HUES6 (cell line): ENCODE results near the gene SNX4.

Experiments used
- H3K27ac ChIP-seq: 2 replicates; pipeline ENCODE4 v1.7.0; 2013; ENCODE audit warnings: low read depth, mild to moderate bottlenecking, low read length, inconsistent platforms
- H3K27me3 ChIP-seq: 2 replicates; pipeline ENCODE4 v1.6.1; 2013; ENCODE audit warnings: low read length; ENCODE audit not compliant: control insufficient read depth, insufficient read depth
- H3K36me3 ChIP-seq: 2 replicates; pipeline ENCODE4 v1.6.1; 2013; ENCODE audit warnings: low read length; ENCODE audit not compliant: control insufficient read depth, insufficient read depth
- H3K4me1 ChIP-seq: 2 replicates; pipeline ENCODE4 v1.6.1; 2013; ENCODE audit warnings: low read length; ENCODE audit not compliant: control insufficient read depth, insufficient read depth
- H3K4me3 ChIP-seq: 2 replicates; pipeline ENCODE4 v1.5.1; 2013; ENCODE audit warnings: low read depth, low read length
- H3K9ac ChIP-seq: one replicate; pipeline ENCODE4 v1.6.1; 2013; ENCODE audit warnings: mild to moderate bottlenecking, low read length
- H3K9me3 ChIP-seq: 2 replicates; pipeline ENCODE4 v1.6.1; 2013; ENCODE audit warnings: low read depth, low read length; ENCODE audit not compliant: control insufficient read depth, insufficient read depth

SNX4 gene

GRCh38 chr3:125403789-125404188 is 116.2 kb downstream of the SNX4 start:
- H3K36me3 ChIP-seq: no peaks in the 10 kb centered on the region
- H3K4me3 ChIP-seq: no peak overlapping the region
- H3K9ac ChIP-seq: no peak overlapping the region
- 0 out of 2 replicates have a peak, but pooled peaks cover 6% of the 10 kb centered on the region for H3K4me1 ChIP-seq
- H3K27ac ChIP-seq: no peak overlapping the region
- 0 out of 2 replicates have a peak, but pooled peaks cover 6% of the 10 kb centered on the region for H3K9me3 ChIP-seq
- peaks cover 4% of the 10 kb centered on the region for H3K27me3 ChIP-seq

DNA sequence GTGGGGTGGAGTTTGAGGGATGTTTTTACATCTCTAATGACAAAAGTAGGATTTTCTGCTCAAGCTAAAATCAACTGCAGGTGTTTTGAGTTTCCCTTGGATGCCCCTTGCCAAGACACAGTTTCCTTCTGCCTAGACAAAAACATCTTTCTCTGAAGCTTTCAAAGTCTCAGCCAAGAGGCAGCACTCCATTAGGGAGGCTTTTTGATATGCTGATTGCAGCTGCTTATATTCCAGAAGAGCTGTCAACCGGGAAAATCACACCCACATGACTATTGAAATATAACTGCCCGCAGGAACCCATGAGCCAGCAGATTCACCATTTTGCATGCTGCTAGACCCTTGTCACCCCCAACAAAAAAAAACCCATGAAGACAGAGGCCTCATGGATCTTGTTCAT is 117.4 kb downstream of the SNX4 start:
- no peak overlapping the region for H3K4me3 ChIP-seq
- peaks cover 16% of the 10 kb centered on the region for H3K27me3 ChIP-seq
- H3K9me3 ChIP-seq: 0 out of 2 replicates have a peak, but pooled peaks cover 6% of the 10 kb centered on the region
- no peak overlapping the region for H3K9ac ChIP-seq
- 0 out of 2 replicates have a peak, but pooled peaks cover 6% of the 10 kb centered on the region for H3K4me1 ChIP-seq
- H3K36me3 ChIP-seq: no peaks in the 10 kb centered on the region
- H3K27ac ChIP-seq: no peak overlapping the region

DNA sequence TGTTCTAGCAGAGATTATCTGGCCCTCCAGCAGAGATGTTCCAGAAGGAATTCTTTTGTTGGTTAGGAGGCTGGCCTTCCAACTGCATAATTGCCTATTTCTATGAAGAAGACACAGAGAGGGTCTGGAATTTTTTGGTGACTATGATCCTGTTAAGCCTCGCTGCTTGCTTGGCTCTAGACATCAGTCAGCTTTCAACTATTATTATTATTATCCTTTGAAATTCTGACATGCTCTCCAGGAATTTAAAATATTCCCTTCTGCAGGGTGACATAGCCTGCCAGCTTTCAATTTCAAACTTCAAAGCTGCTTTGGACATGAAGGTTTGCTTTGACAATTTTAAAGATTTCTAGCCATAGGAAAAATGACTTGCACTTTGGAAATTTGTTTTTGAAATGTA is 118.6 kb downstream of the SNX4 start:
- Histone ChIP-seq H3K27me3 (peaks cover 17% of the 10 kb centered on the region), H3K4me3 (no peak overlapping the region), H3K9ac (no peak overlapping the region), H3K4me1 (0 out of 2 replicates have a peak, but pooled peaks cover 6% of the 10 kb centered on the region), H3K9me3 (0 out of 2 replicates have a peak, but pooled peaks cover 6% of the 10 kb centered on the region), H3K36me3 (no peaks in the 10 kb centered on the region), H3K27ac (no peak overlapping the region)

GRCh38 chr3:125398952-125399351 is 121.0 kb downstream of the SNX4 start:
- peaks cover 17% of the 10 kb centered on the region for H3K27me3 ChIP-seq
- no peak overlapping the region for H3K4me3 ChIP-seq
- no peaks in the 10 kb centered on the region for H3K36me3 ChIP-seq
- no peak overlapping the region for H3K9ac ChIP-seq
- H3K27ac ChIP-seq: no peak overlapping the region
- H3K9me3 ChIP-seq: no peaks in the 10 kb centered on the region
- H3K4me1 ChIP-seq: 0 out of 2 replicates have a peak, but pooled peaks cover 6% of the 10 kb centered on the region
